B cell (primary cell): Measurements from ENCODE around the gene SNTA1. TPM values are rescaled to one million over a fixed set of nuclear protein-coding genes. Genes with fewer than 3 reads are reported as not detected.

Experiments
- ATAC-seq: fragments of 200-7000 bp; cut with Tn5 transposase; one replicate; pipeline ENCODE4 v1.10.0; 2021; ENCODE audit warnings: low read depth, mild to moderate bottlenecking, moderate number of reproducible peaks, moderate library complexity
- CTCF ChIA-PET: fragments of 350-600 bp; sonication (Branson Sonifier 250); formaldehyde crosslinking; loops from one replicate; lab custom pipeline; 2021; ENCODE audit warnings: antibody characterized with exemption, inconsistent platforms; lab: Charles Lee
- POLR2A ChIA-PET: fragments of 350-600 bp; sonication (Branson Sonifier 250); formaldehyde crosslinking; loops from one replicate; lab custom pipeline; 2021; ENCODE audit warnings: antibody characterized with exemption; lab: Charles Lee
- DNase-seq: peaks from one replicate; pipeline ENCODE4 v3.0.0; 2013
- H2AFZ ChIP-seq: 2 replicates; pipeline ENCODE4 v1.6.1; 2012; ENCODE audit warnings: mild to moderate bottlenecking, low read depth, low read length; ENCODE audit not compliant: insufficient read depth, poor library complexity, severe bottlenecking
- H3K27ac ChIP-seq, 2 donors: 1 replicate in 1 of 2; 2 replicates in 1 of 2; pipeline ENCODE4 v1.5.1; 2012 to 2013; ENCODE audit warnings: low read length in 2 of 2, mild to moderate bottlenecking in 2 of 2, moderate library complexity in 1 of 2
- H3K27me3 ChIP-seq, 4 experiments: fragments of 200-600 bp in 1 of 4; sonication (generic) in 1 of 4; replicated peaks in 1 of 4; 1 replicate in 2 of 4; 2 replicates in 2 of 4; pipeline versions ENCODE4 v1.6.1 to v1.7.0; 2013 to 2016; ENCODE audit warnings: low read length in 3 of 4, mild to moderate bottlenecking in 2 of 4, mixed read lengths in 1 of 4, moderate library complexity in 1 of 4; ENCODE audit not compliant: insufficient read depth in 4 of 4, control insufficient read depth in 3 of 4; ENCODE audit errors: control extremely low read depth in 1 of 4
- H3K36me3 ChIP-seq, 2 experiments: replicated peaks in 1 of 2; 1 replicate in 1 of 2; 2 replicates in 1 of 2; pipeline versions ENCODE4 v1.6.1 to v1.7.1; 2013; ENCODE audit warnings: low read length in 1 of 2; ENCODE audit not compliant: insufficient read depth in 2 of 2, control insufficient read depth in 1 of 2; ENCODE audit errors: control extremely low read depth in 1 of 2, extremely low read depth in 1 of 2
- H3K4me1 ChIP-seq, 2 donors: fragments of 200-600 bp in 1 of 2; sonication (generic) in 1 of 2; 1 replicate in 1 of 2; 2 replicates in 1 of 2; pipeline versions ENCODE4 v1.5.1 to v1.6.1; 2013 to 2017; ENCODE audit warnings: low read length in 2 of 2; ENCODE audit not compliant: control insufficient read depth in 2 of 2, insufficient read depth in 2 of 2
- H3K4me2 ChIP-seq: replicated peaks from 2 replicates; pipeline ENCODE3; 2012; ENCODE audit warnings: mild to moderate bottlenecking, low read depth, low read length; ENCODE audit not compliant: poor library complexity, severe bottlenecking
- H3K4me3 ChIP-seq, 5 experiments: fragments of 200-600 bp in 1 of 5; sonication (generic) in 1 of 5; 1 replicate in 3 of 5; 2 replicates in 2 of 5; pipeline versions ENCODE4 v1.5.1 to v1.7.0; 2011 to 2016; ENCODE audit warnings: low read length in 4 of 5, mild to moderate bottlenecking in 4 of 5, low read depth in 2 of 5, control low read depth in 1 of 5, moderate library complexity in 1 of 5; ENCODE audit not compliant: insufficient read depth in 1 of 5; ENCODE audit errors: control extremely low read depth in 1 of 5, extremely low read depth in 1 of 5
- H3K79me2 ChIP-seq: fragments of 200-600 bp; sonication (generic); one replicate; pipeline ENCODE4 v1.6.0; 2016; ENCODE audit warnings: low read length; ENCODE audit not compliant: control insufficient read depth, insufficient read depth
- H3K9ac ChIP-seq: fragments of 200-600 bp; sonication (generic); 2 replicates; pipeline ENCODE4 v1.6.1; 2017; ENCODE audit warnings: mild to moderate bottlenecking, low read length, moderate library complexity
- H3K9me3 ChIP-seq, 3 donors: one replicate each; pipeline versions ENCODE4 v1.6.1 to v1.7.1; 2013; ENCODE audit warnings: low read length in 2 of 3; ENCODE audit not compliant: control insufficient read depth in 2 of 3, insufficient read depth in 1 of 3; ENCODE audit errors: control extremely low read depth in 1 of 3
- H4K20me1 ChIP-seq: 2 replicates; pipeline ENCODE4 v1.6.0; 2012; ENCODE audit warnings: mild to moderate bottlenecking, low read length; ENCODE audit not compliant: insufficient read depth, control insufficient read depth, poor library complexity, severe bottlenecking
- H3K27ac Mint-ChIP-seq: one replicate; pipeline ENCODE4 v1.8.0; 2021; ENCODE audit warnings: mixed read lengths
- H3K27me3 Mint-ChIP-seq: one replicate; pipeline ENCODE4 v1.8.0; 2021; ENCODE audit warnings: mixed read lengths
- H3K4me1 Mint-ChIP-seq: one replicate; pipeline ENCODE4 v1.8.0; 2021; ENCODE audit warnings: mixed read lengths
- H3K4me3 Mint-ChIP-seq: one replicate; pipeline ENCODE4 v1.8.0; 2021; ENCODE audit warnings: mixed read lengths
- H3K9me3 Mint-ChIP-seq: one replicate; pipeline ENCODE4 v1.8.0; 2022; ENCODE audit warnings: mixed read lengths; ENCODE audit not compliant: insufficient read depth
- EZH2 ChIP-seq: IDR thresholded peaks from 2 replicates; pipeline ENCODE4 v1.6.1; 2012; ENCODE audit warnings: borderline replicate concordance, low read depth, mild to moderate bottlenecking, moderate library complexity, low read length; ENCODE audit not compliant: insufficient read depth, poor library complexity, severe bottlenecking
- WGBS: methylation state at CpG from one replicate; pipeline ENCODE4 v1.1.5; 2013; ENCODE audit warnings: missing lambda C conversion rate; ENCODE audit not compliant: insufficient coverage; 5-methylcytosine and 5-hydroxymethylcytosine counted together
- intact Hi-C: fragments of 100-400 bp; cut with micrococcal nuclease; formaldehyde crosslinking; loops from one replicate; pipeline ENCODE4 v1.10.0; 2022
- polyA plus RNA-seq: library from polyadenylated mRNA; depleted of rRNA; stranded (reverse); fragments of >200 nt; gene quantifications from 2 replicates; pipeline ENCODE4 v1.2.3, GENCODE V29; 2012
- total RNA-seq, 2 donors: library from RNA; stranded (reverse); fragments of 120-200 nt in 1 of 2; gene quantifications; 1 replicate in 1 of 2; 2 replicates in 1 of 2; pipeline versions ENCODE4 v1.2.3 to v1.2.4, GENCODE V29; 2013 to 2022
- TF ChIP-seq, protein P1 (sequence below): fragments of 200-600 bp; IDR thresholded peaks from one replicate; pipeline ENCODE4 v1.8.0; 2022; ENCODE audit warnings: antibody characterized with exemption, mild to moderate bottlenecking

Gene SNTA1
- total and polyA plus RNA-seq, 2 donors (not counting 1 experiment from before 2014, with no cell fraction given), result 7.0 to 9.9 TPM

DNA sequence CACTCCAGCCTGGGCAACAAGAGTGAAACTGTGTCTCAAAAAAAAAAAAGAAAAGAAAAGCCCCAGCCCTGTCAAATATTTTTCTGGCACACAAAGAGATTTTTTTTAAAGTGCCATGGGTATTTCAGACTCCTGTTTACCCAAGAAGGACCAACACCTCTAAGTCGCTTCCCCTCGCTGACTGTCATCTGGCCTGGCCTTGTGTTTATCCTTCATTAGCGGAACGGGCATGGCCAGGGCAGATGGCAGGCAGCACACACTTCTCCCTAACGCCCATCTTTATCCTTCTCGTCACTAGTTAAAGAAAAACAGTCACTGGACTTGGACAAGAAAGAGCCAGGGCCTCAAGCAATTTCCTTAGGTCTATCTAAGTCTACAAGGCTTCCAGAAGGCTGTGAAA is 39.0 kb upstream of the SNTA1 start:
- TF ChIP-seq EZH2, result no peak
- TF ChIP-seq, protein P1, sequence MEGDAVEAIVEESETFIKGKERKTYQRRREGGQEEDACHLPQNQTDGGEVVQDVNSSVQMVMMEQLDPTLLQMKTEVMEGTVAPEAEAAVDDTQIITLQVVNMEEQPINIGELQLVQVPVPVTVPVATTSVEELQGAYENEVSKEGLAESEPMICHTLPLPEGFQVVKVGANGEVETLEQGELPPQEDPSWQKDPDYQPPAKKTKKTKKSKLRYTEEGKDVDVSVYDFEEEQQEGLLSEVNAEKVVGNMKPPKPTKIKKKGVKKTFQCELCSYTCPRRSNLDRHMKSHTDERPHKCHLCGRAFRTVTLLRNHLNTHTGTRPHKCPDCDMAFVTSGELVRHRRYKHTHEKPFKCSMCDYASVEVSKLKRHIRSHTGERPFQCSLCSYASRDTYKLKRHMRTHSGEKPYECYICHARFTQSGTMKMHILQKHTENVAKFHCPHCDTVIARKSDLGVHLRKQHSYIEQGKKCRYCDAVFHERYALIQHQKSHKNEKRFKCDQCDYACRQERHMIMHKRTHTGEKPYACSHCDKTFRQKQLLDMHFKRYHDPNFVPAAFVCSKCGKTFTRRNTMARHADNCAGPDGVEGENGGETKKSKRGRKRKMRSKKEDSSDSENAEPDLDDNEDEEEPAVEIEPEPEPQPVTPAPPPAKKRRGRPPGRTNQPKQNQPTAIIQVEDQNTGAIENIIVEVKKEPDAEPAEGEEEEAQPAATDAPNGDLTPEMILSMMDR, result no peak
- peak overlapping the region; percentile 38 for H2AFZ ChIP-seq
- ATAC-seq (no peak), DNase-seq (no peak)
- H3K27ac ChIP-seq, result no peak overlapping the region
- CTCF ChIA-PET, result no interaction called here
- no peaks in the 10 kb centered on the region for H3K36me3 ChIP-seq
- H3K9me3 Mint-ChIP-seq, result no peaks in the 10 kb centered on the region
- intact Hi-C loops, result no loop called here
- no peak overlapping the region for H3K4me3 Mint-ChIP-seq
- no peaks in the 10 kb centered on the region for H4K20me1 ChIP-seq
- H3K4me1 Mint-ChIP-seq, result no peaks in the 10 kb centered on the region
- no peak overlapping the region for H3K4me3 ChIP-seq
- H3K4me2 ChIP-seq, result no peak overlapping the region
- no peaks in the 10 kb centered on the region for H3K79me2 ChIP-seq
- WGBS, result 93% methylated on average over 4 of the region's 6 CpGs
- H3K9ac ChIP-seq, result no peak overlapping the region
- no peaks in the 10 kb centered on the region for H3K27me3 ChIP-seq
- H3K9me3 ChIP-seq, result no peaks in the 10 kb centered on the region
- POLR2A ChIA-PET, result no interaction called here
- H3K27ac Mint-ChIP-seq, result no peak overlapping the region
- H3K27me3 Mint-ChIP-seq, result no peaks in the 10 kb centered on the region
- H3K4me1 ChIP-seq, result no peaks in the 10 kb centered on the region

DNA sequence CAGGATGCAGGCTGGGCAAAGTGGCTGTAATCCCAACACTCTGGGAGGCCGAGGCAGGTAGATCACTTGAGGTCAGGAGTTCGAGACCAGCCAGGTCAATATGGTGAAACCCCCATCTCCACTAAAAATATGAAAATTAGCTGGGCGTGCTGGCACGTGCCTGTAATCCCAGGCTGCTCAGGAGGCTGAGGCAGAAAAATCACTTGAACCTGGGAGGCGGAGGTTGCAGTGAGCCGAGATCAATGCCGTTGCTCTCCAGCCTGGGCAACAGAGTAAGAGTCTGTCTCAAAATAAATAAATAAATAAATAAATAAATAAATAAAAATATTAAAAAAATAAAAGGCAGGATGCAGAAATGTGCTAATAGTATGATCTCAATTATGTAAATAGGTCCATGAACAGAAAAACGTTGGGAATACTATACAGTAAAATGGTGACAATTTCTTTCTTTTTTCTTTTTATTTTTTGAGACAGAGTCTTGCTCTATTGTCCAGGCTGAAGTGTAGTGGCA is 37.9 kb upstream of the SNTA1 start:
- no peaks in the 10 kb centered on the region for H4K20me1 ChIP-seq
- POLR2A ChIA-PET, result no interaction called here
- H3K9ac ChIP-seq, result no peak overlapping the region
- CTCF ChIA-PET, result no interaction called here
- H3K4me1 ChIP-seq, result no peaks in the 10 kb centered on the region
- DNase-seq (no peak), ATAC-seq (no peak)
- WGBS, result 100% methylated on average over 4 of the region's 8 CpGs
- H3K27me3 ChIP-seq, result no peaks in the 10 kb centered on the region
- H3K4me3 ChIP-seq, result no peak overlapping the region
- intact Hi-C loops, result no loop called here
- H3K4me2 ChIP-seq, result no peak overlapping the region
- H3K4me1 Mint-ChIP-seq, result no peaks in the 10 kb centered on the region
- no peaks in the 10 kb centered on the region for H3K27me3 Mint-ChIP-seq
- H3K27ac ChIP-seq, result no peak overlapping the region
- no peak overlapping the region for H2AFZ ChIP-seq
- H3K4me3 Mint-ChIP-seq, result no peak overlapping the region
- TF ChIP-seq, protein P1, result no peak
- TF ChIP-seq EZH2, result no peak
- no peak overlapping the region for H3K27ac Mint-ChIP-seq
- no peaks in the 10 kb centered on the region for H3K9me3 ChIP-seq
- H3K9me3 Mint-ChIP-seq, result no peaks in the 10 kb centered on the region
- H3K79me2 ChIP-seq, result no peaks in the 10 kb centered on the region
- H3K36me3 ChIP-seq, result no peaks in the 10 kb centered on the region
